Astrocyte (in vitro differentiated cells and primary cell): ENCODE data around the gene GPR15.

ENCODE experiments used
- EZH2 ChIP-seq: IDR thresholded peaks from 2 replicates; pipeline ENCODE4 v1.6.1; 2012; ENCODE audit warnings: mild to moderate bottlenecking, low read length, inconsistent platforms; ENCODE audit not compliant: insufficient read depth
- TF ChIP-seq, protein P1 (sequence below): IDR thresholded peaks from 2 replicates; pipeline ENCODE4 v1.5.1; 2011; ENCODE audit warnings: low read depth, mild to moderate bottlenecking, inconsistent platforms, low read length, moderate library complexity; ENCODE audit not compliant: insufficient read depth

DNA sequence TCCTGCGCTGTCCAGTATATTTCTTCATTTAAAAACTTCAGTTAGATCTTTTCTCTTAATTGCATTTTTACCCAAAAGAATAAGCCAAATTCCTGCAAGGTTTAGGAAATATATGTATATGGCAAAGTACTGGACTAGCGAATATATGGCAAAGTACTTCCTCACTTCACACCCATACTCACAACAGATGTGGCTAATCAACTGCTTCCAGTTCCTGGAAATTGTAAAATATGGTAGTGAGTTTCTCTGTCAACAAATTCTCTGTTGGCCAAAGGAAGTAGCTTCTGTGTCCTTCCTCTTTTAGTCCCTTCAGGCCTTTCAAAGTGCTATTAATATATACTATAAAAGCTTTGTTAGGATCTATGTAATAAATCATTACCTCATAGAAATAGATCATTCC lies 22.0 kb downstream of the GPR15 start:
- TF ChIP-seq, protein P1, sequence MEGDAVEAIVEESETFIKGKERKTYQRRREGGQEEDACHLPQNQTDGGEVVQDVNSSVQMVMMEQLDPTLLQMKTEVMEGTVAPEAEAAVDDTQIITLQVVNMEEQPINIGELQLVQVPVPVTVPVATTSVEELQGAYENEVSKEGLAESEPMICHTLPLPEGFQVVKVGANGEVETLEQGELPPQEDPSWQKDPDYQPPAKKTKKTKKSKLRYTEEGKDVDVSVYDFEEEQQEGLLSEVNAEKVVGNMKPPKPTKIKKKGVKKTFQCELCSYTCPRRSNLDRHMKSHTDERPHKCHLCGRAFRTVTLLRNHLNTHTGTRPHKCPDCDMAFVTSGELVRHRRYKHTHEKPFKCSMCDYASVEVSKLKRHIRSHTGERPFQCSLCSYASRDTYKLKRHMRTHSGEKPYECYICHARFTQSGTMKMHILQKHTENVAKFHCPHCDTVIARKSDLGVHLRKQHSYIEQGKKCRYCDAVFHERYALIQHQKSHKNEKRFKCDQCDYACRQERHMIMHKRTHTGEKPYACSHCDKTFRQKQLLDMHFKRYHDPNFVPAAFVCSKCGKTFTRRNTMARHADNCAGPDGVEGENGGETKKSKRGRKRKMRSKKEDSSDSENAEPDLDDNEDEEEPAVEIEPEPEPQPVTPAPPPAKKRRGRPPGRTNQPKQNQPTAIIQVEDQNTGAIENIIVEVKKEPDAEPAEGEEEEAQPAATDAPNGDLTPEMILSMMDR, result no peak
- no peak for TF ChIP-seq EZH2
